Measurements from ENCODE around the gene SBF1. TPM values are rescaled to one million over a fixed set of nuclear protein-coding genes. Genes with fewer than 3 reads are reported as not detected.
"Not testable (repeated sequence)": the region's sequence is repeated elsewhere in the genome, so short reads cannot be mapped to it uniquely, and the experiment has no call there.

The SBF1 gene
- polyA plus RNA-seq (ENCODE audit: insufficient read length in 10 of 10), result 10 to 100 TPM; 29.7 to 43.8 (median 37.9) TPM
- long read RNA-seq, donor 1, partial matches to known transcripts, result 7 of 8 reads
- long read RNA-seq, donor 1, other reads (novel, unspliced or antisense), result 0 of 8 reads
- long read RNA-seq, donor 2, result 0 reads
- long read RNA-seq, donor 3, result 0 reads
- long read RNA-seq, donor 4, partial matches to known transcripts, result 0 of 3 reads
- long read RNA-seq, donor 4, other reads (novel, unspliced or antisense), result 0 of 3 reads
- long read RNA-seq, donor 5, partial matches to known transcripts, result 0 of 2 reads
- long read RNA-seq, donor 5, other reads (novel, unspliced or antisense), result 0 of 2 reads
- long read RNA-seq, donor 6, full-length matches to known transcripts, result 1 of 1 reads
- long read RNA-seq, donor 6, partial matches to known transcripts, result 0 of 1 reads
- long read RNA-seq, donor 6, other reads (novel, unspliced or antisense), result 0 of 1 reads
- long read RNA-seq, donor 7, partial matches to known transcripts, result 0 of 2 reads
- long read RNA-seq, donor 7, other reads (novel, unspliced or antisense), result 0 of 2 reads
- long read RNA-seq, donor 8, partial matches to known transcripts, result 0 of 1 reads
- long read RNA-seq, donor 8, other reads (novel, unspliced or antisense), result 0 of 1 reads
- long read RNA-seq, donor 9, partial matches to known transcripts, result 0 of 1 reads
- long read RNA-seq, donor 9, other reads (novel, unspliced or antisense), result 0 of 1 reads

- peak; percentile 91 to 97 (median 97) for DNase-seq
Observed at GRCh38 chr22:50474710-50475651, at the start of gene SBF1. SBF1 (minus strand) TSS chr22:50475035; CDS start chr22:50474840, 195 bp downstream.

GRCh38 chr22:50523806-50524675 is 49.2 kb upstream of the SBF1 start:
- DNase-seq, result peak in 1 of 3 donors; percentile 27

- peak in 1 of 3 donors; percentile 10 for DNase-seq
Observed at GRCh38 chr22:50523458-50523805, 48.6 kb upstream of the SBF1 start.

- peak in 1 of 3 donors; percentile 11 for DNase-seq
Observed at GRCh38 chr22:50522806-50523438, 48.1 kb upstream of the SBF1 start.

GRCh38 chr22:50522208-50522805 is 47.5 kb upstream of the SBF1 start:
- no peak for DNase-seq

- DNase-seq, result no peak
Observed at GRCh38 chr22:50521710-50522109, 46.9 kb upstream of the SBF1 start.

- no peak for DNase-seq
Observed at GRCh38 chr22:50520826-50521453, 46.1 kb upstream of the SBF1 start.

GRCh38 chr22:50520184-50520583 is 45.3 kb upstream of the SBF1 start:
- not testable (repeated sequence) for DNase-seq

- no peak for DNase-seq
Observed at GRCh38 chr22:50519151-50519550, 44.3 kb upstream of the SBF1 start.

GRCh38 chr22:50518606-50519005 is 43.8 kb upstream of the SBF1 start:
- DNase-seq, result no peak

- no peak for DNase-seq
Observed at GRCh38 chr22:50517495-50518260, 42.8 kb upstream of the SBF1 start.

GRCh38 chr22:50516891-50517290 is 42.1 kb upstream of the SBF1 start:
- DNase-seq, result no peak

GRCh38 chr22:50516068-50516467 is 41.2 kb upstream of the SBF1 start:
- no peak for DNase-seq

- no peak for DNase-seq
Observed at GRCh38 chr22:50513175-50513574, 38.3 kb upstream of the SBF1 start.

GRCh38 chr22:50508897-50509296 is 34.1 kb upstream of the SBF1 start:
- no peak for DNase-seq

GRCh38 chr22:50507991-50508884 is 33.4 kb upstream of the SBF1 start, which contains the start of gene NCAPH2:
NCAPH2 (plus strand) TSS chr22:50508224; CDS start chr22:50508338, 114 bp downstream.
- DNase-seq, result peak; percentile 97 to 100 (median 99)

- peak in 1 of 3 donors; percentile 93 for DNase-seq
Observed at GRCh38 chr22:50507421-50507990, 32.7 kb upstream of the SBF1 start, which contains the start of gene LMF2. LMF2 (minus strand) TSS chr22:50507702; CDS start chr22:50507675, 27 bp downstream.
